GM23338 (cell line): Measurements from ENCODE around the gene ACAT2. TPM values are rescaled to one million over a fixed set of nuclear protein-coding genes. Genes with fewer than 3 reads are reported as not detected.
"Not testable (repeated sequence)": the region's sequence is repeated elsewhere in the genome, so short reads cannot be mapped to it uniquely, and the experiment has no call there.

Experiments used
- ATAC-seq: fragments of 200-7000 bp; cut with Tn5 transposase; 3 replicates; pipeline ENCODE4 v1.9.1; 2020
- DNase-seq: peaks from one replicate; pipeline ENCODE4 v3.0.0-alpha.2; 2015; ENCODE audit warnings: low spot score
- H2AFZ ChIP-seq: fragments of 200-600 bp; sonication (generic); 2 replicates; pipeline ENCODE4 v1.8.0; 2016; ENCODE audit warnings: antibody characterized with exemption, mild to moderate bottlenecking, moderate library complexity
- H3F3A ChIP-seq: fragments of 200-600 bp; sonication (generic); replicated peaks from 2 replicates; pipeline ENCODE4 v1.8.0; 2017; ENCODE audit warnings: antibody characterized with exemption, mixed run types, low read depth
- H3K27ac ChIP-seq: fragments of 200-600 bp; sonication (generic); 2 replicates; pipeline ENCODE4 v1.6.1; 2016; ENCODE audit warnings: low read depth
- H3K27me3 ChIP-seq: fragments of 200-600 bp; sonication (generic); 2 replicates; pipeline ENCODE4 v1.8.0; 2016; ENCODE audit warnings: mild to moderate bottlenecking, mixed run types, moderate library complexity; ENCODE audit not compliant: insufficient read depth
- H3K36me3 ChIP-seq: fragments of 200-600 bp; sonication (generic); 2 replicates; pipeline ENCODE4 v1.8.0; 2016; ENCODE audit warnings: mild to moderate bottlenecking; ENCODE audit not compliant: insufficient read depth
- H3K4me1 ChIP-seq: fragments of 200-600 bp; sonication (generic); 2 replicates; pipeline ENCODE4 v1.8.0; 2016; ENCODE audit warnings: mild to moderate bottlenecking, moderate library complexity; ENCODE audit not compliant: insufficient read depth
- H3K4me2 ChIP-seq: fragments of 200-600 bp; sonication (generic); 2 replicates; pipeline ENCODE4 v1.7.1; 2017; ENCODE audit warnings: mixed run types
- H3K4me3 ChIP-seq: fragments of 200-600 bp; sonication (generic); 2 replicates; pipeline ENCODE4 v1.6.1; 2016; ENCODE audit warnings: mixed run types
- H3K79me2 ChIP-seq: fragments of 200-600 bp; sonication (generic); replicated peaks from 2 replicates; pipeline ENCODE4 v1.8.0; 2017; ENCODE audit warnings: mild to moderate bottlenecking; ENCODE audit not compliant: insufficient read depth
- H3K9me2 ChIP-seq: fragments of 200-600 bp; sonication (generic); 2 replicates; pipeline ENCODE4 v1.8.0; 2017; ENCODE audit not compliant: insufficient read depth
- H4K20me1 ChIP-seq: fragments of 200-600 bp; sonication (generic); replicated peaks from 2 replicates; pipeline ENCODE4 v1.8.0; 2017; ENCODE audit warnings: mild to moderate bottlenecking; ENCODE audit not compliant: insufficient read depth
- H3K27ac Mint-ChIP-seq: 2 replicates; pipeline ENCODE4 v1.8.0; 2020; ENCODE audit warnings: inconsistent platforms, mild to moderate bottlenecking, moderate library complexity, mixed read lengths
- H3K27me3 Mint-ChIP-seq: 3 replicates; pipeline ENCODE4 v1.8.0; 2022; ENCODE audit warnings: low read depth, mild to moderate bottlenecking, moderate library complexity, mixed read lengths, inconsistent platforms; ENCODE audit not compliant: insufficient read depth, poor library complexity
- H3K36me3 Mint-ChIP-seq: 3 replicates; pipeline ENCODE4 v1.8.0; 2021; ENCODE audit warnings: low read depth, mild to moderate bottlenecking, inconsistent platforms, moderate library complexity, mixed read lengths
- H3K4me1 Mint-ChIP-seq: 3 replicates; pipeline ENCODE4 v1.8.0; 2020; ENCODE audit warnings: mild to moderate bottlenecking, inconsistent platforms, mixed read lengths
- H3K4me3 Mint-ChIP-seq: 3 replicates; pipeline ENCODE4 v1.8.0; 2021; ENCODE audit warnings: moderate library complexity, mild to moderate bottlenecking, inconsistent platforms, mixed read lengths
- H3K9me3 Mint-ChIP-seq: 3 replicates; pipeline ENCODE4 v1.8.0; 2020; ENCODE audit warnings: moderate library complexity, mild to moderate bottlenecking, inconsistent platforms, mixed read lengths
- CREB1 ChIP-seq: fragments of 250-450 bp; sonication (Bioruptor Pico); IDR thresholded peaks from 2 replicates; pipeline ENCODE4 v1.5.0; 2020; ENCODE audit warnings: low read depth, mild to moderate bottlenecking, moderate library complexity
- EZH2 ChIP-seq: fragments of 200-600 bp; sonication (generic); IDR thresholded peaks from one replicate; pipeline ENCODE4 v1.8.0; 2017; ENCODE audit warnings: antibody characterized with exemption, mild to moderate bottlenecking, low read depth; ENCODE audit not compliant: unreplicated experiment
- EZH2phosphoT487 ChIP-seq: fragments of 200-600 bp; sonication (generic); IDR thresholded peaks from one replicate; pipeline ENCODE4 v1.8.1; 2018; ENCODE audit warnings: antibody characterized with exemption; ENCODE audit not compliant: unreplicated experiment
- NANOG ChIP-seq: IDR thresholded peaks from 2 replicates; pipeline ENCODE4 v1.6.1; 2016; ENCODE audit warnings: antibody characterized with exemption, borderline replicate concordance
- STAT1 ChIP-seq: IDR thresholded peaks from one replicate; pipeline ENCODE4 v1.6.1; 2016; ENCODE audit warnings: antibody characterized with exemption; ENCODE audit not compliant: unreplicated experiment
- ZNF331 ChIP-seq: fragments of 250-450 bp; sonication (Bioruptor Pico); IDR thresholded peaks from 2 replicates; pipeline ENCODE4 v1.5.0; 2020; ENCODE audit warnings: low read depth, mild to moderate bottlenecking, moderate library complexity
- polyA plus RNA-seq: library from polyadenylated mRNA; unstranded; fragments of >200 nt; fragmentation: Nextera tagmentation; extraction: Ambion mirVana; gene quantifications from 2 replicates; pipeline ENCODE4 v1.2.1, GENCODE V29; 2016
- total RNA-seq: library from RNA; depleted of rRNA; stranded (reverse); fragments of >200 nt; shearing (Covaris generic); gene quantifications from 2 replicates; pipeline ENCODE4 v1.2.3, GENCODE V29; 2014
- TF ChIP-seq, protein P1 (sequence below): fragments of 250-450 bp; sonication (Bioruptor Pico); IDR thresholded peaks from 2 replicates; pipeline ENCODE4 v1.5.0; 2020; ENCODE audit warnings: mild to moderate bottlenecking, moderate library complexity

ACAT2 gene
- total and polyA plus RNA-seq, 2 experiments from 2014 or later, result 108 to 151 TPM

DNA sequence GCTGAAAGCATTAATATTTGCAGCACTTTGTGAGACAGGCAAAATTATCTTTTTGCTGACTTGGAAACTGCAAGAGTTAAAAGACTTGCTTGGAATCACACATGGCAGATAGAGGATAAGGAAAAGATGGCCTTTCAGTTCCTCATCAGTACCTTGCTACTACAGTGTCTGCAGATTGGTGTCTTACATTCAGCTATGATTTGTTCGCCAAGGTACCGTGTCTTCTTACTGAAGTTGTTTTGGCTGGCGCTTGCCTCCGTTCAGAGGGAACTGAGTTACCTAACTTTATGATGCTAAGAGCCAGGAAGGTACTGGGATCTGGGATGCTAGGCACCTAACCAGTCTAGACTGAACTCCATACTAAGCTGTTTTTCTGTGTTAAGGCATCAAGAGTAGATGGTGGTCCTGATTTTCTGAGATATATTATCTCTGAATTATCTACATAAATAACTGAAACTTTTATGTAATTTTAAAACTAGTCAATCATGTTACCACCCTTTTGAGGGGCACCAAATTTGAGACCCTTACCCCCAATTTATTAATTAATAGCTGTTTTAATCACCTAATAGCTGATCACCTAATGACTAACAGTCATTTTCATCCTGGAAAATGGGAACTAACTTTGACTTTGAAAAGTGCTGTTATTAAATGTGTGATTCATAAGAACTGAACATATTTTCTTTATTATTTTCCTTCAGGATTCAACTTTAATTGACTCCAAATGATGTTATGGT lies 32.1 kb upstream of the ACAT2 start:
- no peaks in the 10 kb centered on the region for H3K36me3 ChIP-seq
- 0 out of 2 replicates have a peak, but pooled peaks cover 3% of the 10 kb centered on the region for H3F3A ChIP-seq
- peak overlapping the region; percentile 86 for H3K4me3 ChIP-seq
- no peaks in the 10 kb centered on the region for H3K9me2 ChIP-seq
- peaks cover 19% of the 10 kb centered on the region for H3K4me1 ChIP-seq
- Mint-ChIP-seq H3K27ac (no peak overlapping the region), H3K4me3 (peak overlapping the region; percentile 93), H3K4me1 (peaks cover 17% of the 10 kb centered on the region; the same call in 2 of the 3 replicates), H3K27me3 (peaks cover 10% of the 10 kb centered on the region), H3K36me3 (peaks cover 24% of the 10 kb centered on the region; the same call in 2 of the 3 replicates), H3K9me3 (no peaks in the 10 kb centered on the region)
- peaks cover 88% of the 10 kb centered on the region for H3K79me2 ChIP-seq
- H3K27ac ChIP-seq, result no peak overlapping the region
- H4K20me1 ChIP-seq, result peaks cover 61% of the 10 kb centered on the region
- H3K4me2 ChIP-seq, result peak overlapping the region; percentile 89
- peak; percentile 30 for DNase-seq
- no peak for TF ChIP-seq CREB1 (CRISPR knock-in tag)
- no peak for TF ChIP-seq STAT1
- no peak for TF ChIP-seq EZH2
- TF ChIP-seq ZNF331 (CRISPR knock-in tag), result no peak
- no peak for TF ChIP-seq NANOG
- TF ChIP-seq EZH2phosphoT487, result no peak
- H2AFZ ChIP-seq, result no peak overlapping the region
- no peaks in the 10 kb centered on the region for H3K27me3 ChIP-seq
- no peak for ATAC-seq

DNA sequence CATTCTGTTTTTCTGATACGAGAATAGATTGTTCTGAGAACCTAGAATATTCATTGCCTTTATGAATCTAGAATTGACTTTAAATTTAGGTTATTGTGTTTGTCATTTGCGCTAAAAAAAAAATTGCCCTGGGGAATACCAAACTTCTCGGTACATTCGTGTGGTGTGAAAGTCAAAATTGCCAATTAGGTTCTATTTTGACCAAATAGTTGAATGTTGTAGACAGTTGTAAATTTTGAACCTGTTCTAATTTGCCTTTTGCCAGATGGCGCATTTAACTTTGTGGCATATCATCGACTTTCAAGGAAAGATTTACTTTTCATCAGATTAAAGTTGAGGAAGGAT lies 31.5 kb upstream of the ACAT2 start:
- no peaks in the 10 kb centered on the region for H3K9me2 ChIP-seq
- peaks cover 17% of the 10 kb centered on the region; the same call in 2 of the 3 replicates for H3K4me1 Mint-ChIP-seq
- no peak overlapping the region for H2AFZ ChIP-seq
- 0 out of 2 replicates have a peak, but pooled peaks cover 3% of the 10 kb centered on the region for H3F3A ChIP-seq
- H3K79me2 ChIP-seq, result peaks cover 88% of the 10 kb centered on the region
- peaks cover 22% of the 10 kb centered on the region; the same call in 2 of the 3 replicates for H3K36me3 Mint-ChIP-seq
- H3K4me3 ChIP-seq, result peak overlapping the region; percentile 86; the same call in 1 of the 2 replicates
- no peak overlapping the region for H3K27ac ChIP-seq
- no peak overlapping the region for H3K27ac Mint-ChIP-seq
- peak overlapping the region; percentile 89 for H3K4me2 ChIP-seq
- TF ChIP-seq, protein P1, sequence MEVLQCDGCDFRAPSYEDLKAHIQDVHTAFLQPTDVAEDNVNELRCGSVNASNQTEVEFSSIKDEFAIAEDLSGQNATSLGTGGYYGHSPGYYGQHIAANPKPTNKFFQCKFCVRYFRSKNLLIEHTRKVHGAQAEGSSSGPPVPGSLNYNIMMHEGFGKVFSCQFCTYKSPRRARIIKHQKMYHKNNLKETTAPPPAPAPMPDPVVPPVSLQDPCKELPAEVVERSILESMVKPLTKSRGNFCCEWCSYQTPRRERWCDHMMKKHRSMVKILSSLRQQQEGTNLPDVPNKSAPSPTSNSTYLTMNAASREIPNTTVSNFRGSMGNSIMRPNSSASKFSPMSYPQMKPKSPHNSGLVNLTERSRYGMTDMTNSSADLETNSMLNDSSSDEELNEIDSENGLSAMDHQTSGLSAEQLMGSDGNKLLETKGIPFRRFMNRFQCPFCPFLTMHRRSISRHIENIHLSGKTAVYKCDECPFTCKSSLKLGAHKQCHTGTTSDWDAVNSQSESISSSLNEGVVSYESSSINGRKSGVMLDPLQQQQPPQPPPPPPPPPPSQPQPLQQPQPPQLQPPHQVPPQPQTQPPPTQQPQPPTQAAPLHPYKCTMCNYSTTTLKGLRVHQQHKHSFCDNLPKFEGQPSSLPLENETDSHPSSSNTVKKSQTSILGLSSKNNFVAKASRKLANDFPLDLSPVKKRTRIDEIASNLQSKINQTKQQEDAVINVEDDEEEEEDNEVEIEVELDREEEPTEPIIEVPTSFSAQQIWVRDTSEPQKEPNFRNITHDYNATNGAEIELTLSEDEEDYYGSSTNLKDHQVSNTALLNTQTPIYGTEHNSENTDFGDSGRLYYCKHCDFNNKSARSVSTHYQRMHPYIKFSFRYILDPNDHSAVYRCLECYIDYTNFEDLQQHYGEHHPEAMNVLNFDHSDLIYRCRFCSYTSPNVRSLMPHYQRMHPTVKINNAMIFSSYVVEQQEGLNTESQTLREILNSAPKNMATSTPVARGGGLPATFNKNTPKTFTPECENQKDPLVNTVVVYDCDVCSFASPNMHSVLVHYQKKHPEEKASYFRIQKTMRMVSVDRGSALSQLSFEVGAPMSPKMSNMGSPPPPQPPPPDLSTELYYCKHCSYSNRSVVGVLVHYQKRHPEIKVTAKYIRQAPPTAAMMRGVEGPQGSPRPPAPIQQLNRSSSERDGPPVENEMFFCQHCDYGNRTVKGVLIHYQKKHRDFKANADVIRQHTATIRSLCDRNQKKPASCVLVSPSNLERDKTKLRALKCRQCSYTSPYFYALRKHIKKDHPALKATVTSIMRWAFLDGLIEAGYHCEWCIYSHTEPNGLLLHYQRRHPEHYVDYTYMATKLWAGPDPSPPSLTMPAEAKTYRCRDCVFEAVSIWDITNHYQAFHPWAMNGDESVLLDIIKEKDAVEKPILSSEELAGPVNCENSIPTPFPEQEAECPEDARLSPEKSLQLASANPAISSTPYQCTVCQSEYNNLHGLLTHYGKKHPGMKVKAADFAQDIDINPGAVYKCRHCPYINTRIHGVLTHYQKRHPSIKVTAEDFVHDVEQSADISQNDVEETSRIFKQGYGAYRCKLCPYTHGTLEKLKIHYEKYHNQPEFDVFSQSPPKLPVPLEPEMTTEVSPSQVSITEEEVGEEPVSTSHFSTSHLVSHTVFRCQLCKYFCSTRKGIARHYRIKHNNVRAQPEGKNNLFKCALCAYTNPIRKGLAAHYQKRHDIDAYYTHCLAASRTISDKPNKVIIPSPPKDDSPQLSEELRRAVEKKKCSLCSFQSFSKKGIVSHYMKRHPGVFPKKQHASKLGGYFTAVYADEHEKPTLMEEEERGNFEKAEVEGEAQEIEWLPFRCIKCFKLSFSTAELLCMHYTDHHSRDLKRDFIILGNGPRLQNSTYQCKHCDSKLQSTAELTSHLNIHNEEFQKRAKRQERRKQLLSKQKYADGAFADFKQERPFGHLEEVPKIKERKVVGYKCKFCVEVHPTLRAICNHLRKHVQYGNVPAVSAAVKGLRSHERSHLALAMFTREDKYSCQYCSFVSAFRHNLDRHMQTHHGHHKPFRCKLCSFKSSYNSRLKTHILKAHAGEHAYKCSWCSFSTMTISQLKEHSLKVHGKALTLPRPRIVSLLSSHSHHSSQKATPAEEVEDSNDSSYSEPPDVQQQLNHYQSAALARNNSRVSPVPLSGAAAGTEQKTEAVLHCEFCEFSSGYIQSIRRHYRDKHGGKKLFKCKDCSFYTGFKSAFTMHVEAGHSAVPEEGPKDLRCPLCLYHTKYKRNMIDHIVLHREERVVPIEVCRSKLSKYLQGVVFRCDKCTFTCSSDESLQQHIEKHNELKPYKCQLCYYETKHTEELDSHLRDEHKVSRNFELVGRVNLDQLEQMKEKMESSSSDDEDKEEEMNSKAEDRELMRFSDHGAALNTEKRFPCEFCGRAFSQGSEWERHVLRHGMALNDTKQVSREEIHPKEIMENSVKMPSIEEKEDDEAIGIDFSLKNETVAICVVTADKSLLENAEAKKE (CRISPR knock-in tag), result no peak
- peaks cover 16% of the 10 kb centered on the region for H3K4me1 ChIP-seq
- peaks cover 9% of the 10 kb centered on the region for H3K27me3 Mint-ChIP-seq
- no peaks in the 10 kb centered on the region for H3K9me3 Mint-ChIP-seq
- ATAC-seq, result no peak
- H3K36me3 ChIP-seq, result no peaks in the 10 kb centered on the region
- H4K20me1 ChIP-seq, result peaks cover 67% of the 10 kb centered on the region
- DNase-seq, result no peak
- peak overlapping the region; percentile 42; the same call in 2 of the 3 replicates for H3K4me3 Mint-ChIP-seq
- H3K27me3 ChIP-seq, result no peaks in the 10 kb centered on the region

DNA sequence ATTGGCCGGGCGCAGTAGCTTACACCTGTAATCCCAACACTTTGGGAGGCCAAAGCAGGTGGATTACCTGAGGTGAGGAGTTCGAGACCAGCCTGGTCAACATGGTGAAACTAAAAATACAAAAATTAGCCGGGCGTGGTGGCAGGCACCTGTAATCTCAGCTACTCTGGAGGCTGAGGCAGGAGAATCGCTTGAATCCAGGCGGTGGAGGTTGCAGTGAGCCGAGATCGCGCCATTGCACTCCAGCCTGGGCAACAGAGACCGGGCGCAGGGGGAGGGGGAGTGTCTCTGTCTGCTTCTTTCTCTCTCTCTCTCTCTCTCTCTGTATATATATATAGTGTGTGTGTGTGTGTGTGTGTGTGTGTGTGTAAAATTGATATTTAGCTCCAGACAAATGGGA lies 29.3 kb upstream of the ACAT2 start:
- not testable (repeated sequence) for H3K27ac Mint-ChIP-seq, H2AFZ ChIP-seq, H3K4me2 ChIP-seq, H3K27me3 Mint-ChIP-seq, H3K9me3 Mint-ChIP-seq, H3K27me3 ChIP-seq, H3K9me2 ChIP-seq, H3K4me3 Mint-ChIP-seq, H3K4me1 ChIP-seq, DNase-seq, H3K27ac ChIP-seq, ATAC-seq, H3K4me3 ChIP-seq, H3F3A ChIP-seq, H3K36me3 ChIP-seq
- peaks cover 12% of the 10 kb centered on the region; the same call in 2 of the 3 replicates for H3K4me1 Mint-ChIP-seq
- peaks cover 17% of the 10 kb centered on the region; the same call in 2 of the 3 replicates for H3K36me3 Mint-ChIP-seq
- Histone ChIP-seq H4K20me1 (peaks cover 86% of the 10 kb centered on the region), H3K79me2 (peaks cover 99% of the 10 kb centered on the region)
